ENCODE measurements around the gene MYOF.

Gene MYOF

DNA sequence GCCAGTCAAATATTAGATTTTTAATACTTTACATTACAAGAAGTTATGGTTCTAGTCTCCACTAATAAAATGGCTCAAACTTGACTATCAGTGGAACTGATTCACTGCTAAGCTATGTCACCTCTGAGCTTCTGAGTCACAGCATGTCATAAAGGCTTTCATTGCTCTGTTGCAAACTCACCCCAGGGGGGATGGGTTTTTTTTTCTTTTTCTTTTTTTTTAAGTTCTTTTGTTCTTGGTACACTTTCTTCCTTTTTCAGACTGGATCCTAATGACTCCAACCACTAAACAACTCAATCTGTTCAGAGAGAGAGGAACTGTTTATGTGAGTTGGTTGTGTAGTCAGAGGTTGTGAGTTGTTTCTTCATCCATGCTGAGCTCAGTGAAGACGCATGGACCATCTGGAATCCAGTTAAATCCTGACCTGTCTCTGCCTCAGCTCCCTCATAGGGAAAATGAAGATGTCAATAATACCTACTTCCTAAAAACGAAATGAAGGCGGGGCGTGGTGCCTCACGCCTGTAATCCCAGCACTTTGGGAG, 11.0 kb downstream of the MYOF start:
- TF ChIP-seq GATA3 (IDR thresholded peaks at IDR 0.05; ENCODE audit: low read depth, low read length) (no peak), GATA2 (IDR thresholded peaks at IDR 0.05; ENCODE audit: low read depth, low read length) (no peak)

- TF ChIP-seq GATA2 (IDR thresholded peaks at IDR 0.05; ENCODE audit: low read depth, low read length) (no peak), GATA3 (IDR thresholded peaks at IDR 0.05; ENCODE audit: low read depth, low read length) (no peak)
These were observed 12.7 kb downstream of the MYOF start for GRCh38 chr10:93469454-93469853.

- no peak for TF ChIP-seq GATA3 (IDR thresholded peaks at IDR 0.05; ENCODE audit: low read depth, low read length)
- TF ChIP-seq GATA2 (IDR thresholded peaks at IDR 0.05; ENCODE audit: low read depth, low read length) = no peak
These were observed 13.5 kb downstream of the MYOF start for GRCh38 chr10:93468461-93469213.

GRCh38 chr10:93465806-93466675, 16.1 kb downstream of the MYOF start:
- TF ChIP-seq GATA3 (IDR thresholded peaks at IDR 0.05; ENCODE audit: low read depth, low read length) = no peak
- TF ChIP-seq GATA2 (IDR thresholded peaks at IDR 0.05; ENCODE audit: low read depth, low read length) = no peak

- no peak for TF ChIP-seq GATA3 (IDR thresholded peaks at IDR 0.05; ENCODE audit: low read depth, low read length)
- TF ChIP-seq GATA2 (IDR thresholded peaks at IDR 0.05; ENCODE audit: low read depth, low read length) = no peak
These were observed 17.3 kb downstream of the MYOF start for GRCh38 chr10:93464776-93465388.

GRCh38 chr10:93463723-93464476, 18.2 kb downstream of the MYOF start:
- TF ChIP-seq GATA2 (IDR thresholded peaks at IDR 0.05; ENCODE audit: low read depth, low read length) = no peak
- no peak for TF ChIP-seq GATA3 (IDR thresholded peaks at IDR 0.05; ENCODE audit: low read depth, low read length)

DNA sequence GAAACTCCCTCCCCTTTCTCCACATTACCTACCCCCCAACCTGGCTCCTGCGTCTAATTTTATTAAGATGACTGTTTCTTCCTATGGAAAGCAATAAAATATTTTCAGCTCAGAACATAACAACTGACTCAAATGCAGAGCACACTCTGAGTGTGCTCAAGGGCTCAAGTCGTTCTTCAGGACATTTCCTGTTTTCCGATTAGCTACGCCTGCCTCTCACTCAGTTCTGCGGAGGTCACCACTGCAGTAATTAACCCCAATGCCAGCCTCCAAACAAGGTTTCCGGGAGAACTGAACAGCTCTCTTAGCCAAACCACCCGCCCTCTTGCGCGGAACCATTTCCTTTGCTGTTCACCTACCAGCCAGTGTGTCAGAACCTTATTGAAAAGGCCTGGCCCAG, 19.3 kb downstream of the MYOF start:
- TF ChIP-seq GATA3 (IDR thresholded peaks at IDR 0.05; ENCODE audit: low read depth, low read length) = no peak
- no peak for TF ChIP-seq GATA2 (IDR thresholded peaks at IDR 0.05; ENCODE audit: low read depth, low read length)

GRCh38 chr10:93462371-93462770, 19.8 kb downstream of the MYOF start:
- TF ChIP-seq GATA3 (IDR thresholded peaks at IDR 0.05; ENCODE audit: low read depth, low read length) = no peak
- TF ChIP-seq GATA2 (IDR thresholded peaks at IDR 0.05; ENCODE audit: low read depth, low read length) = no peak

DNA sequence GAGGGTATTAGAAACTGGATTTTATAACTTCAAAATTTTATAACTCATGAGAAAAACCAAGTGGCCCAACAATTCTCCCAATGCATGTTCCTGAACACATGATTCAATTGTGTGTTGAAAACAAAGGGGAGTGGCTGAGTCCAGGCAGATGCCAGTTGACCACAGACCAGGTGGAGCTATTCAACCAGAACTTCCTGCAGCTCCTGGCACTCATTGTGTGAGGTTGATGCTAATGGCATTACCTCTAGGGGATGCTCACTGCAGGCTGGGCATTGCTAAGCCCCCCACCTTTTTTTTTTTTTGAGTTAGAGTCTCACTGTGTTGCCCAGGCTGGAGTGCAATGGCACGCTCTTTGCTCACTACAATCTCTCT, 20.3 kb downstream of the MYOF start:
- TF ChIP-seq GATA3 (IDR thresholded peaks at IDR 0.05; ENCODE audit: low read depth, low read length) (no peak), GATA2 (IDR thresholded peaks at IDR 0.05; ENCODE audit: low read depth, low read length) (no peak)

GRCh38 chr10:93461109-93461806, 20.9 kb downstream of the MYOF start:
- TF ChIP-seq GATA3 (IDR thresholded peaks at IDR 0.05; ENCODE audit: low read depth, low read length) = no peak

GRCh38 chr10:93459466-93459865, 22.7 kb downstream of the MYOF start:
- TF ChIP-seq GATA3 (IDR thresholded peaks at IDR 0.05; ENCODE audit: low read depth, low read length) (no peak), GATA2 (IDR thresholded peaks at IDR 0.05; ENCODE audit: low read depth, low read length) (no peak)

DNA sequence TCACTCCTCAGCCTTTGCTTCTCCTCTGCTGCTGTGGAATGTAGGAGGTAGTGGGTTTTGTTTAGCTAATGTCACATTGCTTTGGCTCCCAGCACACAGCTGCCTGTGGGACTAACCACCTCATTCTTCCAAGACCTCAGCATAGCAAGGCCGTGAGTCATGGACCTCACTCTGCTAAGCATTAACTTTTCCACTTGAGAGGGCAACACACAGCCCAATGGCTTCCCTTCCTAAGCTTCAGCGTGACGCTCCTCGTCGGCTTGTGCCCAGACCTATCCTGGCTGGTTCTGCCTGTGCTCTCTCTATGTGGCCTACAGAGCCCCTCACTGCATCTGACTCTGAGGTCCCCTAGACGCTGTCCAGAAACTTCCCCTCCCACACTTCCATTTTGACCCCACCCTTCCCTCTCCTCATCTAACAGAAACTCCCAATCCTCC, 23.3 kb downstream of the MYOF start:
- TF ChIP-seq GATA2 (IDR thresholded peaks at IDR 0.05; ENCODE audit: low read depth, low read length) = no peak
- TF ChIP-seq GATA3 (IDR thresholded peaks at IDR 0.05; ENCODE audit: low read depth, low read length) = no peak

GRCh38 chr10:93457511-93457910, 24.6 kb downstream of the MYOF start:
- TF ChIP-seq GATA3 (IDR thresholded peaks at IDR 0.05; ENCODE audit: low read depth, low read length) = no peak
- TF ChIP-seq GATA2 (IDR thresholded peaks at IDR 0.05; ENCODE audit: low read depth, low read length) = no peak
